ENCODE data around the gene RPS6KA5.

- TF ChIP-seq CTCF (IDR thresholded peaks at IDR 0.05) (no peak), POLR2A (IDR thresholded peaks at IDR 0.05) (no peak), POLR2AphosphoS5 (IDR thresholded peaks at IDR 0.05) (no peak)
Measured at GRCh38 chr14:91032248-91032647, 28.2 kb downstream of the RPS6KA5 start.
